Fibroblast of lung (primary cell): Measurements from ENCODE around the gene STAB2.

Experiments
- EZH2 ChIP-seq: IDR thresholded peaks from 2 replicates; pipeline ENCODE4 v1.5.1; 2012; ENCODE audit warnings: low read length, control low read depth, mild to moderate bottlenecking; ENCODE audit errors: missing control alignments
- TF ChIP-seq, protein P1 (sequence below), 2 donors: IDR thresholded peaks in 1 of 2; conservative IDR thresholded peaks in 1 of 2; 1 replicate in 1 of 2; 2 replicates in 1 of 2; pipeline ENCODE4 v1.5.1; 2011 to 2012; ENCODE audit warnings: low read length in 2 of 2, control low read depth in 1 of 2, inconsistent platforms in 1 of 2, low read depth in 1 of 2, mild to moderate bottlenecking in 1 of 2

DNA sequence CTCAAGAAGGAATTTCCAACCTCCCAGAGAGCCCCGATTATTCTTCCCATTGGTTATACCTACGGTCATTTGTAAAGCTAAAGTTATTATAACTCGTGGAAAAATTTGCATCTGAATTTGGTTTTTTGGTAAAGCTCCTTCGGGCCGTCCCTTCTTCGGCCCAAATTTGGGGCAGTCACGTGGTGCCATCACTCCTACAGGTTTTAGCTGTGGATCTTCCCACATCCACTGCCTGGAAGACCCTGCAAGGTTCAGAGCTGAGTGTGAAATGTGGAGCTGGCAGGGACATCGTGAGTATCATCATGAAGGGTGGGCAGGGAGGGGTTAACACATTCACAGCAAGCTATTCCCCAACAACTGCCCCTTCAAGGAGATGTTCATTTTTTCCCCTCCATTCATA, 148.2 kb downstream of the STAB2 start:
- TF ChIP-seq, protein P1, sequence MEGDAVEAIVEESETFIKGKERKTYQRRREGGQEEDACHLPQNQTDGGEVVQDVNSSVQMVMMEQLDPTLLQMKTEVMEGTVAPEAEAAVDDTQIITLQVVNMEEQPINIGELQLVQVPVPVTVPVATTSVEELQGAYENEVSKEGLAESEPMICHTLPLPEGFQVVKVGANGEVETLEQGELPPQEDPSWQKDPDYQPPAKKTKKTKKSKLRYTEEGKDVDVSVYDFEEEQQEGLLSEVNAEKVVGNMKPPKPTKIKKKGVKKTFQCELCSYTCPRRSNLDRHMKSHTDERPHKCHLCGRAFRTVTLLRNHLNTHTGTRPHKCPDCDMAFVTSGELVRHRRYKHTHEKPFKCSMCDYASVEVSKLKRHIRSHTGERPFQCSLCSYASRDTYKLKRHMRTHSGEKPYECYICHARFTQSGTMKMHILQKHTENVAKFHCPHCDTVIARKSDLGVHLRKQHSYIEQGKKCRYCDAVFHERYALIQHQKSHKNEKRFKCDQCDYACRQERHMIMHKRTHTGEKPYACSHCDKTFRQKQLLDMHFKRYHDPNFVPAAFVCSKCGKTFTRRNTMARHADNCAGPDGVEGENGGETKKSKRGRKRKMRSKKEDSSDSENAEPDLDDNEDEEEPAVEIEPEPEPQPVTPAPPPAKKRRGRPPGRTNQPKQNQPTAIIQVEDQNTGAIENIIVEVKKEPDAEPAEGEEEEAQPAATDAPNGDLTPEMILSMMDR (conservative IDR thresholded peaks at IDR 0.05 in 1 of 2, IDR thresholded peaks at IDR 0.05 in 1 of 2; ENCODE audit: low read depth in 1 of 2, low read length in 2 of 2): no peak
- TF ChIP-seq EZH2: no peak
